Mesenteric fat pad (tissue), 1 donor: Measurements from ENCODE around the gene TLX3. TPM values are rescaled to one million over a fixed set of nuclear protein-coding genes. Genes with fewer than 3 reads are reported as not detected.
A peak's percentile ranks its signal among the peaks of the same experiment; 100 is the strongest.

Source experiments
- DNase-seq: peaks from one replicate; pipeline ENCODE4 v3.0.0-alpha.2; 2020; ENCODE audit warnings: low spot score
- total RNA-seq: library from RNA; stranded (reverse); fragmentation: NEBNext Ultra II Directional; extraction: Animal tissue kit (Norgen Biotek cat#: 25700); gene quantifications from one replicate; pipeline ENCODE4 v1.2.1, GENCODE V29; 2021
- donor health status: DM: yes; HTN: yes; CAD: no.

The TLX3 gene
- total RNA-seq, 1 donor from 2014 or later = not detected

GRCh38 chr5:171322527-171322926 lies 13.5 kb downstream of the TLX3 start:
- DNase-seq = no peak

GRCh38 chr5:171323007-171323406 lies 14.0 kb downstream of the TLX3 start:
- DNase-seq = no peak

- peak; percentile 62 for DNase-seq
These were observed 15.0 kb downstream of the TLX3 start for GRCh38 chr5:171323806-171324632.

- DNase-seq = peak; percentile 49
These were observed 21.0 kb downstream of the TLX3 start for GRCh38 chr5:171330021-171330420.

- DNase-seq = peak; percentile 41
These were observed 26.6 kb downstream of the TLX3 start for GRCh38 chr5:171335616-171336015.

GRCh38 chr5:171336521-171337209 lies 27.6 kb downstream of the TLX3 start:
- peak; percentile 43 for DNase-seq

GRCh38 chr5:171337210-171337569 lies 28.1 kb downstream of the TLX3 start:
- DNase-seq = no peak

- no peak for DNase-seq
These were observed 31.0 kb downstream of the TLX3 start for GRCh38 chr5:171340042-171340441.

GRCh38 chr5:171340491-171340890 lies 31.4 kb downstream of the TLX3 start:
- DNase-seq = no peak

GRCh38 chr5:171342362-171343111 lies 33.5 kb downstream of the TLX3 start:
- peak; percentile 81 for DNase-seq

- peak; percentile 59 for DNase-seq
These were observed 36.0 kb downstream of the TLX3 start for GRCh38 chr5:171344936-171345608.

GRCh38 chr5:171351536-171352073 lies 42.6 kb downstream of the TLX3 start:
- DNase-seq = no peak

- DNase-seq = peak; percentile 12
These were observed 46.3 kb downstream of the TLX3 start for GRCh38 chr5:171355302-171355724.

- DNase-seq = peak; percentile 8
These were observed 48.8 kb downstream of the TLX3 start for GRCh38 chr5:171357843-171358242.

- peak; percentile 9 for DNase-seq
These were observed 52.1 kb downstream of the TLX3 start for GRCh38 chr5:171361151-171361550.

Other genes with a start within 250 kb of the TLX3 start
- 526 TPM for gene NPM1, start 78.6 kb downstream of the TLX3 start, total RNA-seq
- gene FGF18, start 110.4 kb downstream of the TLX3 start, total RNA-seq = 1.7 TPM